HG02885 (cell line): Measurements from ENCODE around the gene LDLRAD2.
"Not testable (repeated sequence)": the region's sequence is repeated elsewhere in the genome, so short reads cannot be mapped to it uniquely, and the experiment has no call there.

ENCODE experiments used
- ATAC-seq: cut with Tn5 transposase; IDR thresholded peaks from one replicate; pipeline ENCODE4 v1.9.1; 2021; ENCODE audit warnings: mild to moderate bottlenecking; ENCODE audit not compliant: unreplicated experiment, poor library complexity

LDLRAD2 gene

DNA sequence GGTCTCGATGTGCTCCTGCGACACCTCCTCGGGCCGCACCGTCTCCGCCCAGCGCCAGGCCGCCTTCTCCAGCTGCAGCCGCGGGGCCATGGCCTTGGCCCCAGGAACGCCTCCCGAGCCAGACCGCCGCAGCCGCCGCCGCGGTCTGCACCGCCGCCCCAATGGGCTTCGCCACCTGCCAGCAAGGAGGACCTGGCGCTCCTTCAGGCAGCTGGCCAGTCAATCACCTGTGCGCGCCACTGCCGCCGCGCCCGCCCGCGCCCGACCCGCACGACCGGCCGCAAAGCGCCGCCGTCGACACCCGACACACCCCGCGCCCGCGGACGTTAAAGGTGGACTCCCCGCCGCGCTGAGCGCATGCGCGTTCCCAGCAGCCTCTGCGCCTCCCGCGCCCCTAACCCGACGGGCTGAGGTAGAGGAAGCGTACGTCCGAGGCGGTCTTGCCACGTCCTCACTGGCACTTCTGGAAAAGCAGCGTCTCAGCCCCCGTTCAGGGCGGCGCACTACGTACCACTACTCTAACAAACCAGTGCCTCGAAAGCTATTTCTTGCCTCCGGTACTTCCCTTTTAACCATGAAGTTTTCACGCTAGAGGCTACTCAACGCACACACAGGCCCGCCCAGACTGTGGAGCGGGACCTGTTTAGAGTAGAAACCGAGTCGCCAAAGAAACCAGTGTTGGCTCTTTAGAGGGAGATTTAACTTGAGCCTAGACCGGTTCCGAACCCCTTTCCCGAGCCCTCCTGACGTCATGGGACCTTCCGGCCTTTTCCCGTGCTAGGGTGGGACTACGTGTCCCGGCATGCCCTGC lies 29.0 kb upstream of the LDLRAD2 start, which contains the start of gene USP48:
TSS of gene USP48 (minus strand) at position 282 of the 811 bp plus-strand sequence. CDS start at position 90, 192 bp downstream.
- peak; percentile 76 for ATAC-seq

GRCh38 chr1:21783679-21784603 lies 28.1 kb upstream of the LDLRAD2 start:
- no peak for ATAC-seq

- not testable (repeated sequence) for ATAC-seq
Observed at GRCh38 chr1:21785764-21786163, 26.3 kb upstream of the LDLRAD2 start.

DNA sequence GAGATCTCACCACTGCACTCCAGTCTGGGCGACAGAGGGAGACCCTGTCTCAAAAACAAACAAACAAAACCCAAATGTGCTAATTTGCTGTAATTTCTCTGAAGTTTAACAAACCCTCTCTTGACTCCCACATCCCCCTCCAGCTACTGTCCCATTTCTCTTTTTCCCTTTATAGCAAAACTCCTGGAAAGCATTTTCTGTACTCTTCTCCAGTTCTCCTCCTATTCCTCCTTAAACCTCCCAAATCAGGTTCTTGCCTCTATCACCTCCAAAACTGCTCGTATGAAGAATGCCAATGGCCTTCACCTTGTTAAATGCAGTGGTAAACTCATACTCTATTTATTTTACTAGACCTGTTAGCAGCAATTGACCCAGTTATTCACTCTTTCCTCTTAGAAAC lies 25.4 kb upstream of the LDLRAD2 start:
- ATAC-seq, result no peak

DNA sequence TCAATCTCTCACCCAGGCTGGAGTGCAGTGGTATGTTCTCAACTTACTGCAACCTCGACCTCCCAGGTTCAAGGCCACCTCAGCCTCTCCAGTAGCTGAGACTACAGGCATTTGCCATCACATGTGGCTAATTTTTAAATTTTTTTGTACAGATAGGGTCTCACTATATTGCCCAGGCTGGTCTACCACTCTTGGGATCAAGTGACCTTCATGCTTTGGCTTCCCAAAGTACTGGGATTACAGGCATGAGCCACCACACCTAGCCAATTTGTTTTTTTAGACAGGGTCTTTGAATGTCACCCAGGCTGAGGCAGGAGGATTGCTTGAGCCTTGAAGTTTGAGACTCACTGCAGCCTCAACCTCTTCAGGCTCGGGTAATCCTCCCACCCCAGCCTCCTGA lies 19.0 kb upstream of the LDLRAD2 start:
- no peak for ATAC-seq

GRCh38 chr1:21794656-21795055 lies 17.4 kb upstream of the LDLRAD2 start:
- no peak for ATAC-seq

DNA sequence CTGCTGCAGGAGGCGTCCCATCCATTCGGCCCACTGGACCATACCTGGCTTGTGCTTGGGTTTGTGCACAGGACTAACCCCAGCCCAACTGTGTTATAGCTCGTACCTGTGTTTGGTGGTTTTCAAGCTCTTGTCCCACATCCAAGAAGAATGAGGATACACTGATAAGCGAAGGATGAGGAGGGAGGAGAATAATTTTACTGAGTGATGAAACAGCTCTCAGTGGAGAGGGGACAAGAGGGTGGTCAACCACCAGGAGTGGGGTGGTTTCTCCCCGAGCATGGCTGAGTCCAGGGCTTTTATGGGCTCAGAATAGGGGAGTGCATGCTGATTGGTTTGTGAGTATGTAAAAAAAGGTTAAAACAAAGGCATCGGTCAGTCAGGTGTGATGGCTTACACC lies 17.0 kb upstream of the LDLRAD2 start:
- no peak for ATAC-seq

- ATAC-seq, result no peak
Observed at GRCh38 chr1:21799730-21800129, 12.3 kb upstream of the LDLRAD2 start.

DNA sequence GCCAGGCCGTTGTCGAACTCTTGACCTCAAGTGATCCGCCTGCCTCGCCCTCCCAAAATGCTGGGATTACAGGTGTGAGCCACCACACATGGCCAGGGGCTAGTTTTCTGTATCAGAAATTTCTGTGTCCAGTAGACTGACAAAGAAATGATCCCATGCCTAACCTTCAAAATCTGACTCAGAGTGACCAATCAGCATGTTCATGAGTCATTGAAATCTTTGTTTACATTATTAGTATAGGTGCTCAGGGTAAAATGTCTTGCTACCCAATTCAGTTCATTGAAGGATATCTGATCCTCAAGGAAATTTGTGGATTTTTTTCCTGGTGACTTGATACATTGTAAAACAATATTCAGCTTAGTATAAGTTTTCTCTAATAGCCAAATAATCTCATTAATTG lies 11.0 kb upstream of the LDLRAD2 start:
- ATAC-seq, result no peak

DNA sequence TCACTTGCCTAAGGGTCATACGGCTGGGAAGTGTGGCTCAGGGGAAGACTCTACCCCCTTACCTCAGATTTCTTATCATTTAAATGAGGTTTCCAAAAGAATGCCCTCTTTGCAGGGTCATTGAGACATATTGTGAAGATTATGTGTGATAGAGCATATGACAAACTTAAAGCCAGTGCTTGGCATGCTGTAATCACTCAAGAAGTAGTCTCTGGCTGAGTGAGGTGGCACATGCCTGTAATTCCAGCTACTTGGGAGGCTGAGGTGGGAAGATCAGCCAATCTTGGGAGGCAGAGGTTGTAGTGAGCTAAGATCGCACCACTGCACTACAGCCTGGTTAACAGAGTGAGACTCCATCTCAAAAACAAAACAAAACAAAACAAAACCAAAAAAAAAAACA lies 7.5 kb upstream of the LDLRAD2 start:
- ATAC-seq, result no peak

DNA sequence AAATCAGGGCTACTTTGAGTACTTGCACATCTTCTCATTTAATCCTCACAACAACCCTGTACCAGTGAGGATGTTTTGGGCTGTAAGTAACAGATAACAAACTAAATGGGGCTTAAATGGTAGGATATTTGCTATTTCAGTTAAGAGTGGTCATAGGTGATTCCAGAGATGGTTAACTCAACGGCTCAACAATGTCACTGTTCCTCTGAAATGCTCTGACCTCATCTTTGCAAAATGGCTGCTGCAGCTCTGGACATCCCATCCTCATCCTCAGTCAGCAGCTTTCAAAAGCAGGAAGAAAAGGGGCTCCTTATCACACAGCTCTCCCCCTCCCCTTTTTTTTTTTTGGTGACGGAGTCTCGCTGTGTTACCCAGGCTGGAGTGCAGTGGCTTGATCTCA lies 1.5 kb downstream of the LDLRAD2 start:
- no peak for ATAC-seq

GRCh38 chr1:21814241-21814918 lies 2.3 kb downstream of the LDLRAD2 start:
- no peak for ATAC-seq

- no peak for ATAC-seq
Observed at GRCh38 chr1:21814981-21815582, 3.0 kb downstream of the LDLRAD2 start.

DNA sequence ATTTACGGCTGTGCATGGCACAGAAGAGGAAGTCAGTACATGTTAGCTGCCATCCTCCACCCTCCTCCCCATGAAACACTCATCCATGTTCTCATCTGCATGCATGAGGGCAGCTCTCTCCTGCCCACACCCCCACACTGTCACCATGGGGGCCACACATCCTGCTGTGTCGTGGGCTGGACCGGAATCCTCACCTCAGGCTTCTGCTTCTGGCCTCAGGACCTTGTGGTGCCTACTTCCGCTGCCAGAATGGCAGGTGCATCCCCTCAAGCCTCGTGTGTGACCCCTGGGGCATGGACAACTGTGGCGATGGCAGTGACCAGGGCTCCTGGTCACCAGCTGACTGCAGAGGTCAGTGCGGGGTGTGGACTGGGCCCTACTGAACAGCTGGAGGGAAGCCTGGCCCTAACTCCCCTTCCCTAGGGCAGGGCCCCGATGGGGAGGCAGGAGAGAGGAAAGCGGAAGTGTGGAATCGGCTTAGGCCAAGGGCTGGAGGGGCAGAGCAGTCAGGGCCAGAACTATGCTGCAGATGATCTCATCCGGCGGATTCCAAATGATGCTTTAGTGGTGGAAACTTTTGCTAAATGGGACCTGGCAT lies 3.8 kb downstream of the LDLRAD2 start:
- no peak for ATAC-seq

GRCh38 chr1:21816602-21817302 lies 4.7 kb downstream of the LDLRAD2 start:
- no peak for ATAC-seq

- no peak for ATAC-seq
Observed at GRCh38 chr1:21818656-21819055, 6.6 kb downstream of the LDLRAD2 start.

DNA sequence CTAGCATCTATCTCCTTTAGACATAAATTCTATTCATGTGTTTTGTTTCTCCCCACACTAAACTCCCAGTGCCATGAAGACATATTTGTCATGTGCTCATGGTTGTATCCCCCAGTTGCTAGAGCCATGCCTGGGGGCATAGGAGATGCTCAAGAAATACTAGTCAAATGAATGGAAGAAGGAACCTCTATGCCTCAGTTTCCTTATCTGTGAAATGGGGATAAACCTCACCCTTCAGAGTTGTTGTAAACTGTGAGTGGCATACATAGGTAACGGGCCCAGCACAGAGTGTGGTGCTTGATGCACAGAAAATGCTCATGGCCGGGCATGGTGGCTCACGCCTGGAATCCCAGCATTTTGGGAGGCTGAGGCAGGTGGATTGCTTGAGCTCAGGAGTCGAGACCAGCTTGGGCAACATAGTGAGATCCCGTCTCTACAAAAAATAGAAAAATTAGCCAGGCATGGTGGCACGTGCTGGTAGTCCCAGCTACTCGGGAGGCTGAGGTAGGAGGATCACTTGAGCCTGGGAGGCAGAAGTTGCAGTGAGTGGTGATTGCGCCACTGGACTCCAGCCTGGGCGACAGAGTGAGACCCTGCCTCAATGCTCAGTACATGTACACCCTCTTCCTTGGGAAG lies 8.7 kb downstream of the LDLRAD2 start:
- no peak for ATAC-seq

- no peak for ATAC-seq
Observed at GRCh38 chr1:21821385-21822019, 9.4 kb downstream of the LDLRAD2 start.
